ENCODE results near the gene NEURL1.

DNA sequence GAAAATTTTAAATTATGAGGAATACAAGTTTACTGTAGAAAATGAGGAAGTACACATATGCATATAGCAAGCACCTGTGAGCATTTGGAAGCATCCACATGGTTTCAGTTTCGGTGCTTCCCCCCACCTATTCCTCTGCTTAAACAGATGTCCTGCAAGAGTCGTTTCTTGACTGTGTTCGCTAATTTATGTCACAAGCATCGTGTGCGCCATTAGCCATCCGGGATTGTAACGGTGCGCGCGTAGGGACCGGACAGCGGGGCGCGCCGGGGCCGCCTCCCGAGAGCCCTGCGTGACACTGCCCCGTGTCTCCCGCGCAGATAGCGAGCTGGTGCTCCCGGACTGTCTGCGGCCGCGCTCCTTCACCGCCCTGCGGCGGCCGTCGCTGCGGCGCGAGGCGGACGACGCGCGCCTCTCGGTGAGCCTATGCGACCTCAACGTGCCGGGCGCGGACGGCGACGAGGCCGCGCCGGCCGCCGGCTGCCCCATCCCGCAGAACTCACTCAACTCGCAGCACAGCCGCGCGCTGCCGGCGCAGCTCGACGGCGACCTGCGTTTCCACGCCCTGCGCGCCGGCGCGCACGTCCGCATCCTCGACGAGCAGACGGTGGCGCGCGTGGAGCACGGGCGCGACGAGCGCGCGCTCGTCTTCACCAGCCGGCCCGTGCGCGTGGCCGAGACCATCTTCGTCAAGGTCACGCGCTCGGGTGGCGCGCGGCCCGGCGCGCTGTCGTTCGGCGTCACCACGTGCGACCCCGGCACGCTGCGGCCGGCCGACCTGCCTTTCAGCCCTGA is 90.9 kb downstream of the NEURL1 start:
- TF ChIP-seq, protein P1, sequence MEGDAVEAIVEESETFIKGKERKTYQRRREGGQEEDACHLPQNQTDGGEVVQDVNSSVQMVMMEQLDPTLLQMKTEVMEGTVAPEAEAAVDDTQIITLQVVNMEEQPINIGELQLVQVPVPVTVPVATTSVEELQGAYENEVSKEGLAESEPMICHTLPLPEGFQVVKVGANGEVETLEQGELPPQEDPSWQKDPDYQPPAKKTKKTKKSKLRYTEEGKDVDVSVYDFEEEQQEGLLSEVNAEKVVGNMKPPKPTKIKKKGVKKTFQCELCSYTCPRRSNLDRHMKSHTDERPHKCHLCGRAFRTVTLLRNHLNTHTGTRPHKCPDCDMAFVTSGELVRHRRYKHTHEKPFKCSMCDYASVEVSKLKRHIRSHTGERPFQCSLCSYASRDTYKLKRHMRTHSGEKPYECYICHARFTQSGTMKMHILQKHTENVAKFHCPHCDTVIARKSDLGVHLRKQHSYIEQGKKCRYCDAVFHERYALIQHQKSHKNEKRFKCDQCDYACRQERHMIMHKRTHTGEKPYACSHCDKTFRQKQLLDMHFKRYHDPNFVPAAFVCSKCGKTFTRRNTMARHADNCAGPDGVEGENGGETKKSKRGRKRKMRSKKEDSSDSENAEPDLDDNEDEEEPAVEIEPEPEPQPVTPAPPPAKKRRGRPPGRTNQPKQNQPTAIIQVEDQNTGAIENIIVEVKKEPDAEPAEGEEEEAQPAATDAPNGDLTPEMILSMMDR (IDR thresholded peaks at IDR 0.05) = no peak
- no peak for TF ChIP-seq EZH2 (IDR thresholded peaks at IDR 0.05; ENCODE audit: borderline replicate concordance, insufficient read depth, low read depth, low read length, poor library complexity, severe bottlenecking)
